B cell (primary cell): Measurements from ENCODE around the gene FXYD1. TPM values are rescaled to one million over a fixed set of nuclear protein-coding genes. Genes with fewer than 3 reads are reported as not detected.
"Not testable (repeated sequence)": the region's sequence is repeated elsewhere in the genome, so short reads cannot be mapped to it uniquely, and the experiment has no call there.

Experiments used
- ATAC-seq: fragments of 200-7000 bp; cut with Tn5 transposase; one replicate; pipeline ENCODE4 v1.10.0; 2021; ENCODE audit warnings: low read depth, mild to moderate bottlenecking, moderate number of reproducible peaks, moderate library complexity
- CTCF ChIA-PET: fragments of 350-600 bp; sonication (Branson Sonifier 250); formaldehyde crosslinking; loops from one replicate; lab custom pipeline; 2021; ENCODE audit warnings: antibody characterized with exemption, inconsistent platforms; lab: Charles Lee
- POLR2A ChIA-PET: fragments of 350-600 bp; sonication (Branson Sonifier 250); formaldehyde crosslinking; loops from one replicate; lab custom pipeline; 2021; ENCODE audit warnings: antibody characterized with exemption; lab: Charles Lee
- DNase-seq: peaks from one replicate; pipeline ENCODE4 v3.0.0; 2013
- H2AFZ ChIP-seq: 2 replicates; pipeline ENCODE4 v1.6.1; 2012; ENCODE audit warnings: mild to moderate bottlenecking, low read depth, low read length; ENCODE audit not compliant: insufficient read depth, poor library complexity, severe bottlenecking
- H3K27ac ChIP-seq, 2 donors: 1 replicate in 1 of 2; 2 replicates in 1 of 2; pipeline ENCODE4 v1.5.1; 2012 to 2013; ENCODE audit warnings: low read length in 2 of 2, mild to moderate bottlenecking in 2 of 2, moderate library complexity in 1 of 2
- H3K27me3 ChIP-seq, 4 experiments: fragments of 200-600 bp in 1 of 4; sonication (generic) in 1 of 4; replicated peaks in 1 of 4; 1 replicate in 2 of 4; 2 replicates in 2 of 4; pipeline versions ENCODE4 v1.6.1 to v1.7.0; 2013 to 2016; ENCODE audit warnings: low read length in 3 of 4, mild to moderate bottlenecking in 2 of 4, mixed read lengths in 1 of 4, moderate library complexity in 1 of 4; ENCODE audit not compliant: insufficient read depth in 4 of 4, control insufficient read depth in 3 of 4; ENCODE audit errors: control extremely low read depth in 1 of 4
- H3K36me3 ChIP-seq, 2 experiments: replicated peaks in 1 of 2; 1 replicate in 1 of 2; 2 replicates in 1 of 2; pipeline versions ENCODE4 v1.6.1 to v1.7.1; 2013; ENCODE audit warnings: low read length in 1 of 2; ENCODE audit not compliant: insufficient read depth in 2 of 2, control insufficient read depth in 1 of 2; ENCODE audit errors: control extremely low read depth in 1 of 2, extremely low read depth in 1 of 2
- H3K4me1 ChIP-seq, 2 donors: fragments of 200-600 bp in 1 of 2; sonication (generic) in 1 of 2; 1 replicate in 1 of 2; 2 replicates in 1 of 2; pipeline versions ENCODE4 v1.5.1 to v1.6.1; 2013 to 2017; ENCODE audit warnings: low read length in 2 of 2; ENCODE audit not compliant: control insufficient read depth in 2 of 2, insufficient read depth in 2 of 2
- H3K4me2 ChIP-seq: replicated peaks from 2 replicates; pipeline ENCODE3; 2012; ENCODE audit warnings: mild to moderate bottlenecking, low read depth, low read length; ENCODE audit not compliant: poor library complexity, severe bottlenecking
- H3K4me3 ChIP-seq, 5 experiments: fragments of 200-600 bp in 1 of 5; sonication (generic) in 1 of 5; 1 replicate in 3 of 5; 2 replicates in 2 of 5; pipeline versions ENCODE4 v1.5.1 to v1.7.0; 2011 to 2016; ENCODE audit warnings: low read length in 4 of 5, mild to moderate bottlenecking in 4 of 5, low read depth in 2 of 5, control low read depth in 1 of 5, moderate library complexity in 1 of 5; ENCODE audit not compliant: insufficient read depth in 1 of 5; ENCODE audit errors: control extremely low read depth in 1 of 5, extremely low read depth in 1 of 5
- H3K79me2 ChIP-seq: fragments of 200-600 bp; sonication (generic); one replicate; pipeline ENCODE4 v1.6.0; 2016; ENCODE audit warnings: low read length; ENCODE audit not compliant: control insufficient read depth, insufficient read depth
- H3K9ac ChIP-seq: fragments of 200-600 bp; sonication (generic); 2 replicates; pipeline ENCODE4 v1.6.1; 2017; ENCODE audit warnings: mild to moderate bottlenecking, low read length, moderate library complexity
- H3K9me3 ChIP-seq, 3 donors: one replicate each; pipeline versions ENCODE4 v1.6.1 to v1.7.1; 2013; ENCODE audit warnings: low read length in 2 of 3; ENCODE audit not compliant: control insufficient read depth in 2 of 3, insufficient read depth in 1 of 3; ENCODE audit errors: control extremely low read depth in 1 of 3
- H4K20me1 ChIP-seq: 2 replicates; pipeline ENCODE4 v1.6.0; 2012; ENCODE audit warnings: mild to moderate bottlenecking, low read length; ENCODE audit not compliant: insufficient read depth, control insufficient read depth, poor library complexity, severe bottlenecking
- H3K27ac Mint-ChIP-seq: one replicate; pipeline ENCODE4 v1.8.0; 2021; ENCODE audit warnings: mixed read lengths
- H3K27me3 Mint-ChIP-seq: one replicate; pipeline ENCODE4 v1.8.0; 2021; ENCODE audit warnings: mixed read lengths
- H3K4me1 Mint-ChIP-seq: one replicate; pipeline ENCODE4 v1.8.0; 2021; ENCODE audit warnings: mixed read lengths
- H3K4me3 Mint-ChIP-seq: one replicate; pipeline ENCODE4 v1.8.0; 2021; ENCODE audit warnings: mixed read lengths
- H3K9me3 Mint-ChIP-seq: one replicate; pipeline ENCODE4 v1.8.0; 2022; ENCODE audit warnings: mixed read lengths; ENCODE audit not compliant: insufficient read depth
- EZH2 ChIP-seq: IDR thresholded peaks from 2 replicates; pipeline ENCODE4 v1.6.1; 2012; ENCODE audit warnings: borderline replicate concordance, low read depth, mild to moderate bottlenecking, moderate library complexity, low read length; ENCODE audit not compliant: insufficient read depth, poor library complexity, severe bottlenecking
- whole genome bisulfite sequencing: methylation state at CpG from one replicate; pipeline ENCODE4 v1.1.5; 2013; ENCODE audit warnings: missing lambda C conversion rate; ENCODE audit not compliant: insufficient coverage; 5-methylcytosine and 5-hydroxymethylcytosine counted together
- intact Hi-C: fragments of 100-400 bp; cut with micrococcal nuclease; formaldehyde crosslinking; loops from one replicate; pipeline ENCODE4 v1.10.0; 2022
- polyA plus RNA-seq: library from polyadenylated mRNA; depleted of rRNA; stranded (reverse); fragments of >200 nt; gene quantifications from 2 replicates; pipeline ENCODE4 v1.2.3, GENCODE V29; 2012
- total RNA-seq, 2 donors: library from RNA; stranded (reverse); fragments of 120-200 nt in 1 of 2; gene quantifications; 1 replicate in 1 of 2; 2 replicates in 1 of 2; pipeline versions ENCODE4 v1.2.3 to v1.2.4, GENCODE V29; 2013 to 2022
- TF ChIP-seq, protein P1 (sequence below): fragments of 200-600 bp; IDR thresholded peaks from one replicate; pipeline ENCODE4 v1.8.0; 2022; ENCODE audit warnings: antibody characterized with exemption, mild to moderate bottlenecking

Gene FXYD1
- total and polyA plus RNA-seq, 2 donors (not counting 1 experiment from before 2014, with no cell fraction given) = 3.1 to 4.7 TPM

DNA sequence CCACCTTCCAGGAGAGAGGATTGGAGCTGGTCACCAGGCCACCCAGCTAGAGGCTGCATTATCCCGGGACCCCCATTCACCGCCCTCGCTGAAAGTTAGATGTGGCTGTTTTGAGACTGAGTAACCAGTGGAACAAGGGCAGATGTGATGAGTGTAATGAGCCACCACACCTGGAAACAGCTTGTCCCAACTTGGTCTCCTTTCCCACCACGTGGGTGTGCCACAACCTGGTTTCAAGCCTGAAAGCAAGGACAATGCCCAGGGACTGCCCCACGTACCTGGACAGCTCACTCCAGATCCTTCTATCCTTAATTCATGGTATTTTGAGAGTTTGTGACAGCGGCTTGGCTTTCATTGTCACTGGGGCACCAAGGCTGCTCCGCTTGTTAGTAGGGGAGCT is 10.8 kb upstream of the FXYD1 start:
- ChIA-PET CTCF (interaction anchor here (2.7 kb wide), 1 partner anchor 14 kb away, joined by 6 read pairs; no protein-coding TSS in a partner anchor), POLR2A (no interaction called here)
- H4K20me1 ChIP-seq = no peaks in the 10 kb centered on the region

DNA sequence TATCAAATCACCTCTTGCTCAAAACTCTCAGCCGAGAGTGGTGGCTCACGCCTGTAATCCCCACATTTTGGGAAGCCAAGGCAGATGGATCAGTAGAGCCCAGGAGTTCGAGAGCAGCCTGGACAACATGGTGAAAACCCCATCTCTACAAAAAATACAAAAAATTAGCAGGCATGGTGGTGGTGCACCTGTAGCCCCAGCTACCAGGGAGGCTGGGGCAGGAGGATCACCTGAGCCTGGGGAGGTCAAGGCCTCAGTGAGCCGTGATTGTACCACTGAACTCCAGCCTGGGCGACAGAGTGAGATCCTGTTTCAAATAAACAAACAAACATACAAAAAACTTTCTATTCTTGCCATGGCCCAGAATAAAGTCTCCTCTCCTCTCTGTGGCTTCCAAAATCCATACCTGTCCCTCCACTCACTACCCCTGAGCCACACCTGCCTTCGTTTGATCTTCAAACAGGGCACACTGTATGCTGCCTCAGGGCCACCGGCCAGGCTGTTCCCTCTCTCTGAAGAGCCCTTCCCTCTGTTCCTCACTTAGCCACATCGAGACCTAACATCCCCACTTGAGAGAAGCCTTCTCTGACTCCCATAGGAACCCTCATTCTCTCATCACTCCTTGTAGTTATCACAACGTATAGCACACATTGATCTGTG is 10.1 kb upstream of the FXYD1 start:
- Histone ChIP-seq H3K27me3 (no peaks in the 10 kb centered on the region), H3K4me2 (no peak overlapping the region), H3K9me3 (peaks cover 0 to 2% (median 0%) of the 10 kb centered on the region in 3 donors), H3K79me2 (no peaks in the 10 kb centered on the region), H3K4me3 (no peak overlapping the region), H4K20me1 (no peaks in the 10 kb centered on the region), H2AFZ (no peak overlapping the region), H3K9ac (no peak overlapping the region), H3K27ac (no peak overlapping the region), H3K4me1 (peaks cover 10 to 15% of the 10 kb centered on the region in 2 donors), H3K36me3 (no peaks in the 10 kb centered on the region)
- no peak for DNase-seq
- Mint-ChIP-seq H3K27me3 (no peaks in the 10 kb centered on the region), H3K27ac (no peak overlapping the region), H3K4me1 (peaks cover 15% of the 10 kb centered on the region), H3K9me3 (peaks cover 3% of the 10 kb centered on the region), H3K4me3 (no peak overlapping the region)
- no peak for ATAC-seq
- POLR2A ChIA-PET = no interaction called here
- no peak for TF ChIP-seq EZH2
- TF ChIP-seq, protein P1, sequence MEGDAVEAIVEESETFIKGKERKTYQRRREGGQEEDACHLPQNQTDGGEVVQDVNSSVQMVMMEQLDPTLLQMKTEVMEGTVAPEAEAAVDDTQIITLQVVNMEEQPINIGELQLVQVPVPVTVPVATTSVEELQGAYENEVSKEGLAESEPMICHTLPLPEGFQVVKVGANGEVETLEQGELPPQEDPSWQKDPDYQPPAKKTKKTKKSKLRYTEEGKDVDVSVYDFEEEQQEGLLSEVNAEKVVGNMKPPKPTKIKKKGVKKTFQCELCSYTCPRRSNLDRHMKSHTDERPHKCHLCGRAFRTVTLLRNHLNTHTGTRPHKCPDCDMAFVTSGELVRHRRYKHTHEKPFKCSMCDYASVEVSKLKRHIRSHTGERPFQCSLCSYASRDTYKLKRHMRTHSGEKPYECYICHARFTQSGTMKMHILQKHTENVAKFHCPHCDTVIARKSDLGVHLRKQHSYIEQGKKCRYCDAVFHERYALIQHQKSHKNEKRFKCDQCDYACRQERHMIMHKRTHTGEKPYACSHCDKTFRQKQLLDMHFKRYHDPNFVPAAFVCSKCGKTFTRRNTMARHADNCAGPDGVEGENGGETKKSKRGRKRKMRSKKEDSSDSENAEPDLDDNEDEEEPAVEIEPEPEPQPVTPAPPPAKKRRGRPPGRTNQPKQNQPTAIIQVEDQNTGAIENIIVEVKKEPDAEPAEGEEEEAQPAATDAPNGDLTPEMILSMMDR = no peak
- CTCF ChIA-PET = no interaction called here
- intact Hi-C loops = no loop called here
- WGBS = 94% methylated on average over 9 of the region's 9 CpGs

More for the DNA sequence above, 10.8 kb upstream of the FXYD1 start:
- no peak overlapping the region for H3K4me2 ChIP-seq
- WGBS = 63% methylated on average over 2 of the region's 7 CpGs
- DNase-seq (no peak), ATAC-seq (no peak)
- no peak overlapping the region for H3K4me3 ChIP-seq
- Mint-ChIP-seq H3K4me3 (no peak overlapping the region), H3K27ac (no peak overlapping the region), H3K27me3 (no peaks in the 10 kb centered on the region), H3K9me3 (no peaks in the 10 kb centered on the region), H3K4me1 (peaks cover 15% of the 10 kb centered on the region)
- H3K9me3 ChIP-seq = no peaks in the 10 kb centered on the region
- H2AFZ ChIP-seq = no peak overlapping the region
- no peaks in the 10 kb centered on the region for H3K79me2 ChIP-seq
- intact Hi-C loops = no loop called here
- TF ChIP-seq, protein P1 = no peak
- TF ChIP-seq EZH2 = no peak
- no peak overlapping the region for H3K9ac ChIP-seq
- no peaks in the 10 kb centered on the region for H3K36me3 ChIP-seq
- H3K4me1 ChIP-seq = peaks cover 10 to 17% of the 10 kb centered on the region in 2 donors
- H3K27ac ChIP-seq = no peak overlapping the region
- no peaks in the 10 kb centered on the region for H3K27me3 ChIP-seq

DNA sequence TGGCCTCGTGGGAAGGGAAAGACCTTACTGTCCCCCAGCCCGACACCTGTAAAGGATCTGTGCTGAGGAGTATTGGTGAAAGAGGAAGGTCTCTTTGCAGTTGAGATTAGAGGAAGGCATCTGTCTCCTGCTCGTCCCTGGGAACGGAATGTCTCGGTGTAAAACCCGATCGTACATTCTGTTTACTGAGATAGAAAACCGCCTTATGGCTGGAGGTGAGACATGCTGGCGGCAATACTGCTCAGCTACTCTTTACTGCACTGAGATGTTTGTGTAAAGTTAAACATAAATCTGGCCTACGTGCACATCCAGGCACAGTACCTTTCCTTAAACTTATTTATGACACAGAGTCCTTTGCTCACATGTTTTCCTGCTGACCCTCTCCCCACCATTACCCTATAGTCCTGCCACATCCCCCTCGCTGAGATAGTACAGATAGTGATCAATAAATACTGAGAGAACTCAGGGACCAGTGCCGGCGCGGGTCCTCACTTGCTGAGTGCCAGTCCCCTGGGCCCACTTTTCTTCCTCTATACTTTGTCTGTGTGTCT is 8.8 kb upstream of the FXYD1 start:
- H3K9ac ChIP-seq, H3K4me2 ChIP-seq, H3K9me3 Mint-ChIP-seq, H3K4me1 ChIP-seq, POLR2A ChIA-PET, H3K4me1 Mint-ChIP-seq, intact Hi-C loops, H2AFZ ChIP-seq, H3K4me3 ChIP-seq, H3K27ac Mint-ChIP-seq, H3K27ac ChIP-seq, H3K9me3 ChIP-seq, H4K20me1 ChIP-seq, H3K27me3 ChIP-seq, H3K79me2 ChIP-seq, ATAC-seq, H3K27me3 Mint-ChIP-seq, DNase-seq, H3K36me3 ChIP-seq, H3K4me3 Mint-ChIP-seq: not testable (repeated sequence)
- CTCF ChIA-PET = interaction anchor here (1.3 kb wide), 1 partner anchor 12 kb away, joined by 4 read pairs; no protein-coding TSS in a partner anchor
- 63% methylated on average over 9 of the region's 14 CpGs for WGBS
